Kidney (tissue), 14 donors: ENCODE data around the gene NR3C1. TPM values are rescaled to one million over a fixed set of nuclear protein-coding genes. Genes with fewer than 3 reads are reported as not detected.

Experiments used
- DNase-seq, 5 donors: peaks; one replicate each; pipeline ENCODE4 v3.0.0-alpha.2; 2013 to 2020
- FAIRE-seq: peaks from 2 replicates; lab custom pipeline; 2012; peaks lifted over from hg19 to GRCh38; lab: Jason Lieb, UNC
- H3K27ac ChIP-seq, 2 donors: one replicate each; pipeline ENCODE4 v1.7.0; 2013; ENCODE audit warnings: low read depth in 2 of 2, low read length in 2 of 2, inconsistent platforms in 1 of 2
- H3K27me3 ChIP-seq: one replicate; pipeline ENCODE4 v1.7.1; 2013; ENCODE audit warnings: low read length, inconsistent platforms; ENCODE audit not compliant: control insufficient read depth, insufficient read depth
- H3K36me3 ChIP-seq, 3 donors: one replicate each; pipeline versions ENCODE4 v1.7.0 to v1.7.1; 2013; ENCODE audit warnings: low read length in 3 of 3, control low read depth in 1 of 3, inconsistent platforms in 1 of 3; ENCODE audit not compliant: insufficient read depth in 3 of 3, control insufficient read depth in 2 of 3
- H3K4me1 ChIP-seq, 3 donors: one replicate each; pipeline versions ENCODE4 v1.7.0 to v1.7.1; 2013; ENCODE audit warnings: low read length in 3 of 3, inconsistent platforms in 1 of 3, low read depth in 1 of 3; ENCODE audit not compliant: control insufficient read depth in 2 of 3, insufficient read depth in 2 of 3
- H3K4me3 ChIP-seq, 3 donors: one replicate each; pipeline versions ENCODE4 v1.7.0 to v1.8.1; 2013; ENCODE audit warnings: low read length in 3 of 3, control low read depth in 1 of 3, inconsistent platforms in 1 of 3
- H3K9ac ChIP-seq, 3 donors: one replicate each; pipeline versions ENCODE4 v1.7.0 to v1.7.1; 2013; ENCODE audit warnings: low read length in 3 of 3, control low read depth in 1 of 3, inconsistent platforms in 1 of 3
- H3K9me3 ChIP-seq, 3 donors: one replicate each; pipeline versions ENCODE4 v1.7.0 to v1.7.1; 2013; ENCODE audit warnings: low read length in 3 of 3, control low read depth in 1 of 3, inconsistent platforms in 1 of 3; ENCODE audit not compliant: control insufficient read depth in 2 of 3, insufficient read depth in 1 of 3
- intact Hi-C: fragments of 100-400 bp; cut with DNase I; formaldehyde crosslinking; loops from one replicate; pipeline ENCODE4 v1.11.1; 2022
- polyA plus RNA-seq: library from polyadenylated mRNA; stranded (reverse); fragments of 350-450 nt; fragmentation: Illumina TruSeq; extraction: RNeasy Lipid Tissue Mini Kit (QIAGEN cat#74804); gene quantifications from one replicate; pipeline ENCODE4 v1.2.3, GENCODE V29; 2014; ENCODE audit warnings: low read depth, low replicate concordance; ENCODE audit not compliant: insufficient read depth
- total RNA-seq: library from RNA; stranded (reverse); fragmentation: NEBNext Ultra II Directional; extraction: Animal tissue kit (Norgen Biotek cat#: 25700); gene quantifications from one replicate; pipeline ENCODE4 v1.2.1, GENCODE V29; 2021
- TF ChIP-seq, protein P1 (sequence below): IDR thresholded peaks from 3 replicates; pipeline ENCODE4 v1.5.1; 2012; ENCODE audit warnings: mild to moderate bottlenecking, moderate library complexity, borderline replicate concordance; ENCODE audit not compliant: insufficient read depth; ENCODE audit errors: extremely low read depth
- donor health status: control.
- donor health status: control.
- donor health status: control.
- donor health status: control.
- donor health status: control.
- donor health status: DM: yes; HTN: yes; CAD: no.
- donor health status: Normal renal cell carcinoma (clear cell type).

Gene NR3C1
- total and polyA plus RNA-seq, 2 donors from 2014 or later = 23.4 to 69.0 TPM

DNA sequence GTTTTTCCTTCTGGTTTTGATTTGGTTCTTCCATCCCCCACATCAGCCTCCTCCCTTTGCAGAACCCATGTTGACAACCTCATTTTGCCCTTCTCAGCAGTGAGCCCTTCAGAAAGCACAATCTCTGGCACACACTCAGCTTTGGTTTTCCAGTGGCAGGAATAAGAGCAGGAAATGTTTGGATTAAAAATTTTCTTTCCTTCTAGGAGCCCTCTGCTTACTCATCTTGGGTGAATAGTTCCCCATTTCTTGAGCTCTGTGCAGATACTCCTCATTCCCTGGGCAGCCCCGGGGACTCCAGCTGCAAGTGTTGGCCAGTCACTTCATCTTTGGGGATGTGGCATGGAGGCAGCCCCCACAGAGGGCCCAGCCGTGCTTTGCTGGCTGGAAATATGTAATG, 170.5 kb downstream of the NR3C1 start:
- FAIRE-seq (no peak), DNase-seq (no peak)

DNA sequence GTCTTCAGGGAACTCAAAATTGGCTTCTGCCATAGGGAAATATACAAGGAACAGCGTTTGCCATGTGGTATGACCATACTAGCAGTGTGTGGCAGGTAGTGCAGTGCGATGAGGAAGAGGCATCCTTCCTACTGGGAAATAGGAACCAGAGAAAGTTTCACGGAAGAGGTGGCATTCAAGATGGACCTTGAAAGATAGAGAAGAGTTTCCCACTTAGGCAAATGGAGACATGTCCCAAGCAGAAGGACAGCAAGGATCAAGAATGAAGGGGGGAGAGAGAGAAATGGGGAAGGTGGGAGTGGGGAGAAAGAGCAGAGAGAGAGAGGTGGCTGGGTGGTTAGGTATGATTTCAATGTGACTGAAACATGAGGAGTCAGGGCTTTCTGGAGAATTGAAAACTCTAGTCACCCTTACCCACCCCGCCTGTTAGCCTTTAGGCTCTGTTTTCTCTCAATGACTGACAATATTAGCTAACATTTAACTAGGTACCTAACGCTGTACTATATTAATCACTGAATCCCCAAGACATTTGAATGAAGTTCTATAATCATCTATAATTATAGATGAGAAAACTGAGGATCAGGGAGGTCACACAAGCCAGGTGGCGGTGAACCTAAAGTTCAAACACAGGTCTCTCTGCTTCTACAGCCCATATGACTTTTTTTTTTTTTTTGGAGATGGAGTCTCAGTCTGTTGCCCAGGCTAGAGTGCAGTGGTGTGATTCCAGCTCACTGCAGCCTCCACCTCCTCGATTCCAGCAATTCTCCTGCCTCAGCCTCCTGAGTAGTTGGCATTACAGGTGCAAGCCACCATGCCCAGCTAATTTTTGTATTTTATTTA, 171.3 kb downstream of the NR3C1 start:
- H3K9ac ChIP-seq = no peak overlapping the region
- DNase-seq (no peak), FAIRE-seq (no peak)

More for the DNA sequence above, 170.5 kb downstream of the NR3C1 start:
- Histone ChIP-seq H3K9ac (no peak overlapping the region), H3K27ac (no peak overlapping the region), H3K9me3 (no peaks in the 10 kb centered on the region), H3K36me3 (no peaks in the 10 kb centered on the region), H3K4me1 (peaks cover 0 to 22% (median 18%) of the 10 kb centered on the region in 3 donors), H3K4me3 (no peak overlapping the region), H3K27me3 (no peaks in the 10 kb centered on the region)
- intact Hi-C loops = no loop called here
- TF ChIP-seq, protein P1, sequence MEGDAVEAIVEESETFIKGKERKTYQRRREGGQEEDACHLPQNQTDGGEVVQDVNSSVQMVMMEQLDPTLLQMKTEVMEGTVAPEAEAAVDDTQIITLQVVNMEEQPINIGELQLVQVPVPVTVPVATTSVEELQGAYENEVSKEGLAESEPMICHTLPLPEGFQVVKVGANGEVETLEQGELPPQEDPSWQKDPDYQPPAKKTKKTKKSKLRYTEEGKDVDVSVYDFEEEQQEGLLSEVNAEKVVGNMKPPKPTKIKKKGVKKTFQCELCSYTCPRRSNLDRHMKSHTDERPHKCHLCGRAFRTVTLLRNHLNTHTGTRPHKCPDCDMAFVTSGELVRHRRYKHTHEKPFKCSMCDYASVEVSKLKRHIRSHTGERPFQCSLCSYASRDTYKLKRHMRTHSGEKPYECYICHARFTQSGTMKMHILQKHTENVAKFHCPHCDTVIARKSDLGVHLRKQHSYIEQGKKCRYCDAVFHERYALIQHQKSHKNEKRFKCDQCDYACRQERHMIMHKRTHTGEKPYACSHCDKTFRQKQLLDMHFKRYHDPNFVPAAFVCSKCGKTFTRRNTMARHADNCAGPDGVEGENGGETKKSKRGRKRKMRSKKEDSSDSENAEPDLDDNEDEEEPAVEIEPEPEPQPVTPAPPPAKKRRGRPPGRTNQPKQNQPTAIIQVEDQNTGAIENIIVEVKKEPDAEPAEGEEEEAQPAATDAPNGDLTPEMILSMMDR = no peak

DNA sequence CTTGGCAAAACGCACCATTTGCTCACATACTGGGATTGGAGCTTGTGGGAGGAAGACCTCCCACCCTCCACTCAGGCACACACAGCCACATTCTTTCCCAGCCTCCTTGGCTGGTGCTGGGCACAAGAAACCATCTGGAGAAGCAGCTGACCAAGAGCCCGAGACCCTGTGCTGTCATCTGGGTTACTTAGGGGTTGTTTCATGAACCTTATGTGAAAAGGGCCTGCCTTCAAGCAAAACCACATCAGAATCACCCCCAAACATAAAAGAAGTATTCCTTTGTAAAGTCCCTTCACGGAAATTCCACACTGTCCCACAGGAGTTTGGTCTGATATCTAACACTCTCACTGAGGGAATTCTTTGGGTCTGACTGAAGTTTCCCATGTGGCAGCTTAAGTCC, 172.1 kb downstream of the NR3C1 start:
- FAIRE-seq = no peak
- no peak for DNase-seq
- intact Hi-C loops = no loop called here
- H3K36me3 ChIP-seq = no peaks in the 10 kb centered on the region
- H3K27me3 ChIP-seq = no peaks in the 10 kb centered on the region
- H3K27ac ChIP-seq = peak overlapping the region; percentile 33 to 52
- TF ChIP-seq, protein P1 = no peak
- H3K4me3 ChIP-seq = no peak overlapping the region
- H3K9me3 ChIP-seq = no peaks in the 10 kb centered on the region
- H3K9ac ChIP-seq = no peak overlapping the region
- peaks cover 0 to 22% (median 18%) of the 10 kb centered on the region in 3 donors for H3K4me1 ChIP-seq

More for the DNA sequence above, 171.3 kb downstream of the NR3C1 start:
- Histone ChIP-seq H3K27ac (peak overlapping the region; percentile 33 to 52), H3K4me3 (no peak overlapping the region), H3K36me3 (no peaks in the 10 kb centered on the region), H3K4me1 (peaks cover 0 to 22% (median 18%) of the 10 kb centered on the region in 3 donors), H3K27me3 (no peaks in the 10 kb centered on the region), H3K9me3 (no peaks in the 10 kb centered on the region)
- intact Hi-C loops = no loop called here
- TF ChIP-seq, protein P1 = no peak
